NCI-H2227 (cell line): ENCODE measurements around the gene C5.

Source experiments
- DNase-seq: peaks from one replicate; lab custom pipeline; 2025; ENCODE audit not compliant: unreplicated experiment; lab: John Stamatoyannopoulos, UW

C5 gene

DNA sequence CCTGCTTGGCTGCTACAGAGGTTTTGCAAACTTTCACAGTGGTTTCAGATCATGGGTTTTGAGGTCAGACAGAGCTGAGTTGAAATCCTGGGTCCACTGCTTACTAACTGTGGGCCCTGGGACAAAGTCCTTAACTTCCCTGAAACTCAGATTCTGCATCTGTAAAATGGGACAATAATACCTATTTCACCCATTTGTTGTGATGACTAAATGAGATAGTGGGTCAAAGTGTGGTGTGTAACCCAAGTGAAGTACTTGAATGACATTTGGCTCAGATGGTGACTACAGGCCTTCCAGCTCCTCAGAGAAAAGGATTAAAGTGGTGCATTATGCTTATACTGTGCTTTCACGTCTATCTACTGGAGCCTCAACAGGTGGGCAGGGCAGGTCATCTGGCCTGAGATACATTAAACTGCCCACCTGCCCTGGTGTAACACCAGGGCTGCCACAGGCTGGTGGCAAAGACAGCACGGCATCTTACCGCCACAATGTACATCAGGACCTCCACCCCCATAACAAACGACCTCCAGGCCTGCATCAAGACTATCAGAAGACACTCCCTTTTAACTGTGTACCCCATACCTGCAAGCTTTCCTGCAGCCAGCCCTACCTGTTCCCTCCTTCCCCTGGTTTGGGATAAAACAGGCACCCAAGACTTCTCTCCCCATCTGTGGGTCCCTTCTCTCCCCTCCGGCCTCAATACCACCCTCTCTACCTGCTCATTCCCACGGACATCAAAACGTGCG lies 122.6 kb downstream of the C5 start:
- no peak for DNase-seq

DNA sequence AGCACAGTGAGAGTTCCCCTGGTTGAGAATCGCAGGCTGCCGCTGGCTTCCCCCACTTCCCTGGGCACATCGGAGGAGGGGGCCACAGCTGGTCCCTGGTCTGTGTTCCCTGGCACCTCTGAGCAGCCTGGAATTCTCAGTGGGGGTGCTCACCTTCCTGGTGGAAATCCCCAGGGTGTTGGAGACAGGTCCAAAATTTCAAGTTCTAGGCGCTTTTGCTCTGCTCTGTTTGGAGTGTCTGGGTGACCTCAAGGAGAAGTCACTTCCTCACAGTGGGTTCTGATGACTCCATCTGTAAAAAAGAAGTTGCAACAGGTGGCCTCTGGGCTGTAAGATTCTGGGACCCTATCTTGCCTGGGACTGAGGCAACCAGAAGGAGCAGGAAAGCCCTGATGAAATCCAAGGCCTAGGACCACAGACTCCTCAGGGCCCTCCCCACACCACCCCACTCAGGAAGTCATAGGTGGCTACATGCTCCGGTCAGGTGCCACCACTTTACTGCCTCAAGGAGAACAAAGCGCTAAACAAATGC lies 123.6 kb downstream of the C5 start, which contains the start of gene TRAF1:
Gene TRAF1, minus strand, starts transcription at position 400 of the 532 bp plus-strand sequence. CDS start 721 bp downstream, outside the sequence.
- DNase-seq, result no peak

DNA sequence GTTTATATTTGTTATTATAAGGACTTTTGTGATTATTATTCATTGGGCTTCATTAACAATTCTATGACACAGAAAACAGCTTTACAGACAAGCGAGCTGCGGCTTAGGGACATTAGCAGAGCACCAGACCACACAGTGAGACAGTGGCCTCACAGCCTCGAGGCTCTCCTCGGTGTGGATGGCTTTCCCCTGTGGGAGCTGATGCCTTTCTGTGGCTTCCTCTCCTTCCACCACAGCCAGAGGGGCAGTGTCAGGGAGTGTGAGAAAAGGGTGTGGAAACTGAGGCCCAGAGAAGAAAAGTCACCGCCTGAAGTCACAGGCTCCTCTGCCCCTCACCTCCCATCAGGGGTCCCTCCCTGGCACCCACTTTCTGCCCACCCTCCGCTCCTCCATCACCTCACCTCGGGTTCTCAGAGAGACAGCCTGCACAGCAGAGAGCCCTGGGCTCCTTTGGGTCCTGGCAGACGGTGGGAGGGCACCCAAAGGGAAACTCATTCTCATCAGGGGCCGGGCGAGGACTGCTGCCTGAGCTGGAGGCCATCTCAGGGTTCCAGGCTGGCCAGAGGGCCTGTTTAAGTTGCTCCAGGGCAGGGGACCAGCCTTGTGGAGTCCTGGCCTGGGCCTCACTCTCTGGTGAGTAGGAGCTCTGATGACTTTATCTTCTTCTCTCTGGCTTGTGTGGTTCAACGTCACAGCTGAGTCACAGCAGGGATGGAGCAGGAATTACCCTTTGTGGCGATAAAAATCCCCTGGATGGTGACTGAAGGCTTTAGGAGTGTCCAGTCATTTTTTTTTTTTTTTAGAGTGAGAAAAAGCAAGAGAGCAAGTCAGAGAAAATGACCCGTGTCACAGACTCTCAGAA lies 124.3 kb downstream of the C5 start:
- DNase-seq, result no peak

DNA sequence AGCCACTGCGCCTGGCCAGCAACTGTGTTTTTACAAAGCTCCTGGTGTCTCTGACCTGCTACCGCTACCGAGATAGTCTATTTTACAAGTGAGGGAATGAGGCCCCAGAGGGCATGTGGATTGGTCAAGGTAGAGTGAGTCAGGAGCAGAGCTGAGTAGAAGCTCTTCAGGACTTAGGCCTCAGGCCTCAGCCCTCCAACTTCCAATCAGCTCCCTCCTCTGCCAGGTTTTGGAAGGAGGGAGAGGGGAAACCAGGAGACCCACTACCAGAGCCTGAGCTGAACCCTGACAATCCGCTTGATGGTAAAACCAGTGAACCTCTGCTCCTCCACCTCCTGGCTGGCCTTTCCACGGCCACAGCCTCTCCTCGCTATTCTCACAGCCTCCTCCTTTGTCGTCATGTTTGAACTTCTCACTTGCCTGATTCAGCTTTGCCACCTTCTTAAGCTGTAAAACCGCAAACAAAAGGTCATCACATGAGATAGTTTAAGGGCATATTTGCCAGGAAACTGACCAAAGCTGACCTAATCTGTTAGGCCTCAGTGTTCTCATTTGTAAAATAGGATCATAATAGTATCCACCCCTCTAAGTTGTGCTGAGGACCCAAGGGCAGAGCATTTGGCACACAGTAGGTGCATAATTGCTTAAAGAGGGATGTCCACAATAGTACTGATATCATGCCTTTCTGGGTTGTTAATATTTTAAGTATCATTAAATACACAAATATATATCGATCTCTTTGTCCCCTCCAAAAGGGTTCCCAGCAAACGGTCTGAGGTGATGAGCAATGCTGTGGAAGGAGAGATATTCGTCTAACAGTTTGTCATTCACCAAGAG lies 125.2 kb downstream of the C5 start:
- no peak for DNase-seq

DNA sequence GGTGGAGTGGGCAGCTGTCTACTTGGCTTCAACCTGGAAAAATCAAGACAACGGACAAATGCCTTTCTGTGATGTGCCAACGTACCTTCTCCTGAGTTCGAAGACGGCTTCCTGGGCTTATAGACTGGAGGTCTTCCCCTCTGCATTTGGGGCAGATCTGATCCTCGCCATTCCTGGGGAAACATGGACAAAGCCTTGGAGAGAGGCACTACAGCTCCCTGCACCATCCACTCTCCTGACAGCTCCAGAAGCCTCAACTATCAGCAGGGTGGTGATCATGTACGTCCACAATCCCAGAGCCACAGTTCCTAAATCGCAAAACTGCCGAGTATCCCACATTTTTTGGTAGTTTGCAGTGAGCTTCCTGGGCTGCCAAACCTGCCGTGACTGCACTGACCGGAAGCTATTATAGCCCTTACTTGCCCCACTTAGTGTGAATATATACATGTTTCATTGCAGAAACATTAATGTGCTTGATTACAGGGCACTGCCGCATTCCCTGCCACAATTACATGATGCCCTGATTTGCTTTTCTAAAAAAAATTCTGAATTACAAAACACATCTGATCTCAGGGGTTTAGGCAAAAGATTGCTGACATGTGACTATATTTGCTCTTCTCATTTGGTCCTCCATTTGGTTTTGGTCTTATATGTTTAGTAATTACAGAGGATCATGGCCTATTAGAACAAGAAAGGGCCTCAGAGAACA lies 126.3 kb downstream of the C5 start:
- DNase-seq, result no peak

DNA sequence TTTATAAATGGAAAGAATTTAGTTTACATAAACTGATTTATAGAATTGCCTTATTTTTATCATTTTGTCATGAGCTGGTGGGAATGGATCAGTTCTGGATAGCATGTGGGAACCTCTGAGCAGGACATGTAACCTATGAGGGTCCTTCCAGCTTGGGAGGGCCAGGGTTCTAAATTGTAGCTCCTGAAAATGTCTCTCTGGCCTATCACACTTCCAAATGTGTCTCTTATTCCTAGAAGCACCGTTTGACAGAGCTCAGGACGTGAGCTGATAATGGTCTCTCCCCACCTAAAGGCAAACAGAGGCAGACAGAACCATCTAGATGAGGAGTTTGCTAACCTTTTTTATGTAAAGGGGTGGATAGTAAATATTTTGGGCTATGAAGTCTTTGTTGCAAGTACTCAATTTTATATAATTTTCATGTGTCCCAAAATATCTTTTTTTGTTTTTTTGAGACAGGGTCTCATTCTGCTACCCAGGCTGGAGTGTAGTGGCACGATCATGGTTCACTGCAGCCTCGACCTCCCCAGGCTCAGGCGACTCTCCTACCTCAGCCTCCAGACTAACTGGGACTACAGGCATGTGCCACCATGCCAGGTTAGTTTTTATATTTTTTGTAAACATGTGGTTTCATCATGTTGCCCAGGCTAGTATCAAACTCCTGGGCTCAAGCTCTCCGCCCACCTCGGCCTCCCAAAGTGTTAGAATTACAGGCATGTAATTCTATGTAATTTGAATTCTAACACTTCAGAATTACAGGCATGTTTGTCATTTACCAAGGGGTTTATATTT lies 127.5 kb downstream of the C5 start:
- DNase-seq, result no peak

DNA sequence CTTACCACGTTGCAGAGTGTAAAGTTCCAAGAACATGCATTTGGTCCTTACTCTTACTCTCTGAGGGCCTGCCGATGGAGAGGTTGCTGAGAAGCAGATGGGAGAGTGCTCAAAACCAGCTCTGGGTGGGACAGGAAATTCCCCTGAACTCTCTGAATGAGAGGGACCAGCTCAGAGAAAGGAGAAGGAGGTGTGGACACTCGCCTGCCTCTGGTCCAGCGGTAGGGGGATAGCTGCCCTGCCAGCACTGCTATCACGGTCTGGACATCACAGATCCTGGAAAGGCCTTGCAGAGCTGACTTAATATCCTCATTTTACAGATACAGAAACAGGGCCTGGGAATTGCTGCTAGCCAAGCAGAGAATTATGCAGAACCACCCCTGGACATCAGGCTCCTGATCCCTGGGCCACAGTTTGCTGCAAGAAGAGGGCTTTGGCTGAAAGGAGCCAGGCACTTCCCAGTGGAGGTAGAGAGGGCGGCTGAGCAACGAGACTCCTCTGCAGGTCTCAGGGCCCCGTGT lies 128.4 kb downstream of the C5 start:
- DNase-seq, result no peak

DNA sequence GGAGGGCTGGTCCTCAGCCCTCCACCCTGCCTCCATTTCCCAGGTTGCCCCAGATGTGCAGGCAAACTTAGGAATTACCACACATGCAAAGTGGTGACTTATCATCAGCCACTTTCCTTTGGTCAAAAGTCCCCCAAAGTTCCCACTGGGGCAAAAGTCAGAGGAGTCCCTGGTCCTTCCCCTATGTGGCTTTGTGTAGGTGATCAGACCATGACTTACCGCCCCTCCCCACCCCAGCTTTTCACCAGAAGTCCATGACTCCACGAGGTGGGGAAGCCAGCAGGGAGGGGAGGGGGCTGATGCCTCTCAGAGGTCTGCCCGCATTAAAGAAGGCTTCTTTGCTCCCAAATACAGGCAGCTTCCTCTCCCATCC lies 129.3 kb downstream of the C5 start:
- no peak for DNase-seq

DNA sequence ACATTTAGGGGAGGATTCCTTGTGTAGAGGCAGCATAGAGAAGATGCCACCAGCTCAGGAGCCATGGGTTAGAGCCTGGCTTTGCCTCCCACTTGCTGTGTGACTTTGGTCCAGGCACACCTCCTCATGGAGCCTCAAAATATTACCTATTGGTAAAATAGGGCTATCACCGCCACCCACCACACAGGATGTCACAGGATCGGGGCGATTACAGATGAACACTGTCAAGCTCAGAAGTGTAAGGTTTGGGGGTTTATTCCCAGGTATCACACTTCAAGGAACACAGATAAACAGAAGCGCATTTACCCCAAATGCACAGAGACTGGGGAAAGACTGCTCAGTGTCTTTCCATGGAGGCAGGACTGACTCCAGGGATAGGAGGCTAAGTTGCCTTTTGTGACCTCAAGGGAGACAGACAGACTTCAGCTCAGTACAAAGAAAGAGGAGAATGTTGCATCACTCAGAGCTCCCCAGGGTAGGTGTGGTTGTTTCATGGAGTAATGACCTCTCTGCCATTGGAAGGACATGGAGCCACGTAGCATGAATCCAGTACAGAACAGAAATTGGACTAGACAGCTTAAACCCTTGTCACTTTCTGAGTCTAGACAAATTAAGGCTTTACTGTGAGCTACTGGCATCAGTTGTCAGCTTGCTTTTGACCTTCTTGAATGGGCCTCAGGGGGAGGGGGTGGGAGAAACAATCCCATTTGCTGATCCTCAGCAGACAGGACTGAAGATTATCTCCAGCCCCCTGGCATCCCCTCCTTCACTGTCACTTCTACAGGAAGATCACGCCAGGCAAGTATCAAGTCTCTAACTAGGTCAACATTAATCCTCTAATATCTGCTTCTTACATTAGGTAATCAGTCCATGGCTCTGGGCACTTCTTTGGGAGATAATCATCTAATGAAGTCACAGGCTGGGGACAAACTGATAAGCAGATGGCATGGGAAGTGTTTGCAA lies 130.0 kb downstream of the C5 start:
- no peak for DNase-seq

DNA sequence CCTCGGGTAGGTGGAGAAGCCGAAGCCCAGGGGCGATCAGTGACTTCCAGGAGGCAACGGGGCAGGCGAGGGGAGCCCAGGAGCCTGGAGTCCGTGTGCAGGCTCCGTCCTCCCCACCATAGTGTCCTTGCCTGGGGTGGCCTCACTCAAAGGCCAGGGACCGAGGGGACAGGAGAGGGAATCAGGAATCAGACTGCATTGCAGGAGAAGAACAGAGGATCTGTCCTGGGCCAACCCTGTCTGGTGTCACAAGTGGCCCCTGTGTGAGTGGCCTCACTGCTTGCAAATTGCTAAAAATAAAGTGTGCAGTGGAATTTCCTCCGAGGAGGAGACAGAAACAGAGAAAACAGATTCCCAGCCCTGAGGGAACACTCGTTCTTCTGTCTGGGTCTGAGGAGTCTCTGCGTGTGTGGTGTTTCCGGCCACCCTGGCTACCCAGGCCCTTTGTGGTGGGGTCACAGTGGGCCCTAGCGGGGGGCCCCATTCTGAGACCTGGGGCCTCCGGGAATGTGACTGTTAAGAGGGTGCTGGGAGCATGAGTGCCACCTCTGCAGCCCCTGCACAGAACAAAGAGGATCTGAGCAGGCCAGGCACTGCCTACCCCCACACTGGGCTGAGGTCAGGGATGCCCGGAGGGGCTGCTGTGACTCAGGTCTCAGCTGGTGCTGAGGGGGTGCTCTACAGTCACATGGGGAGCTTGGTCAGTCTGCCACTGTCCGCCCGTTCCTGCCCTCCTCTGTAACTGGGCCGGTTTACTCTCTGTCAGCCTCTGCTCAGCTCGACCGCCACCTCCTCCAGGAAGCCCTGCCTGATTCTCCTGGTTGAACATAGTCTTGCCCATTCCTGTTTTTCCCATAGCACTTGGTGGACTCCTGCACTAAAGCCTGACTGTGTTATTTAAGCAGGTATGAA lies 130.9 kb downstream of the C5 start:
- no peak for DNase-seq

DNA sequence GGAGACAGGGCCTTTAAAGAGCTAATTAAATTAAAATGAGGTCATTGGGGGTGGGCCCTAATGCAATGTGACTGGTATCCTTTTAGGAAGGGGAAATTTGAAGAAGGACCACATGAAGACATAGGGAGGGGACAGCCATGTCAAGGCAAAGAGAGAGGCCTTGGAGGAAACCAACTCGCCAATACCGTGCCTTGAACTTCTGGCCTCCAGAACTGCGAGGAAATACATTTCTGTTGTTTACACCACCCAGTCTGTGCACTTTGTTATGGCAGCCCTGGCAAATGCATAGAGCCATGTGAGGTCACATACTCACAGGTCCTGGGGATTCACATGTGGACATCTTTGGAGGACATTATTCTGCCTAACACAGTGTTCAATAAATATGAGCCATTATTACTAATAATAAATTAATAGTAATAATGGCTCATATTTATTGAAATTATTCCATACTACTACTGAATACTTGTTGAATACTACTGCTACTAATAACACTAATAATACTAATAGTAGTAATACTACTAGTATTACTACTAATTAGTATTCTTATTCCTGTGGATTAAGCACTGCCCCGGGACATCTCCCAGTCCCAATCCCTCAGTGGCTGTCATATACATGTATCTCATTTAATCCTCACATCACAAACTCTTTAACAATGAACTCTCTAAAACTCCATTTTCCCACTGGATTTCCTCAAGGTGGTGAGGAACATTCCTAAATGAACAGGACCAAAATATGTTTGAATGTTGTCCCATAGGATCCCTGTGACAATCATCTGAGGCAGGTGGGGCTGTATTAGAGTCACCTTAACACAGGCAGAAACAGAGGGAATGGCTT lies 131.9 kb downstream of the C5 start:
- DNase-seq, result no peak

DNA sequence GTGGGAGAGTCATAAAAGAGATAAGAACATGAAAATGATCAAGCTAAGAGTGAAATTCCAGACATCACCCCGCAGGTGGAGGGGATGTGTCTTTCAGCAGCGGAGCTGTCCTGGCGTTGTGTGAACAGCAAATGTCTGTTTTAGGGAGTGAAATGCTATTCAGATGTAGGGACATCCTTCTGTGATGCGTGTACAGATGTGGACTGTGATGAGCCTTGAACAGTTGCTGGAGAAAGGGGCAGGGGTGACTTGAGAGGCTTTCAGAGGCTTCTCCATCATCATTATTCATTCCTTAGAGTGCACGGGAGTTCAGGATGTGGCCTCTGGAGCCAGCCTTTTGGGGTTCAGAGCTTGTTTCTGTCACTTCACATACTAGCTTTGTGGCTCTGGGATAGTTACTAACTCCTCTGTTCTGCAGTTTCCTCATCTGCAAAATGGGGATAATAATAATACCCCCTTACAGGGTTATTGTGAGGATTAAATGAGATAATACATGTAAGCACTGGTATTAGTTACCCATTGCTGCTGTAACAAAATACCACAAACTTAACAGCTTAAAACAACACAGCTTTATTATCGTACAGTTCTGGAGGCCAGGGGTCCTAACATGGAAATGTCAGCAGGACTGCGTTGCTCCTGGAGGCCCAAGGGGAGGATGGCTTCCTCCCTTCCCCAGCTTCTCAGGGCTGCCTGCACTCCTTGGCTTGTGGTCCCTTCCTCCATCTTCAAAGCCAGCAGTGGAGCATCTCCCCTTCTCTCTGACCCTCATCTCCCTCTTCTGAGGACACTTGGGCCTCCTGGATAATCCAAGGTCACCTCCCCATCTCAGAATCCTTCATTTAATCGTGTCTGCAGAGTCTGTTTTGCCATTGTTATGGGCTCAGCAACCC lies 132.8 kb downstream of the C5 start:
- no peak for DNase-seq

DNA sequence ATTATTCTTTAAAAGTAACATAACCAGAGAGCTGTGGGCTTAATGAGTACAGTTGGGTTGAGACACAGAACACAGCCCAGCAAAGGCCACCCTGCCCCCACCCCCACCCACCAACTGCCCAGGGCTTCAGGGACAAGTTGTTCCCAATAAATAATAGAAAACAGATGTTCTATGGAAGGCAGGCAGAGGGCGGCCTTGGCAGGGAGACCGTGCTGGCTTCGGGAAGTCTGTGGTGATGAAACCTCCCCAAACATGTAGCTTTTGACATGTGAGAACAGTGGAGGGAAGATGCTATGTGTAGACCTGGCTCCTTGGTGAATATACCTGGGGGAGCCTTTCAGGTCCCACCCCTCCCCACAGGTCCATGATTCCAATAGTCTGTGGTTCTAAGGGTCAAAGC lies 133.5 kb downstream of the C5 start:
- DNase-seq, result no peak

DNA sequence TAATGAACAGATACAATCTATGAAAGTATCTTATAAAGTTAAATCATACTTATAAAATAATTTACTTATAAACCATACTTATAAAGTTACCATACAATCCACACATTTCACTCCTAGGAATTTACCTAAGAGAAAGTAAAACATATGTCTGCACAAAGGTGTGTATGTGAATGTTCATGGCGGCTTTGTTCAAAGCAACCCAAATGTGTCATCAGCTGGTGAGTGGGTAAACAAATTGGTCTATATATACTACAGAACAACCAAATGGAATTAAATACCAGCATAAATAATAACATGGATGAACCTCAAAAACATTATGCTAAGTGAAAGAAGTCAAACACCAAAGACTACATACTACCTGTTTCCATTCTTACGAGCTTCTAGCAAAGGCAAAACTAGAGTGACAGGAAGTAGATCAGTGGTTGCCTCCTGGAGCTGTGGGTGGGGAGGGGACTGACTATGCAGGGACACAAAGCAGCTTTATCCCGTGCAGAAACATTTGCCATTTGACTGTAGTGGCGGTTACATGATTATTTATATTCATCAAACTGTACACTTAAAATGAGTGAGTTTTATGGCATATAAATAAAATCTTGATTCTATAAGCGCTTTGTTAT lies 134.1 kb downstream of the C5 start:
- no peak for DNase-seq

DNA sequence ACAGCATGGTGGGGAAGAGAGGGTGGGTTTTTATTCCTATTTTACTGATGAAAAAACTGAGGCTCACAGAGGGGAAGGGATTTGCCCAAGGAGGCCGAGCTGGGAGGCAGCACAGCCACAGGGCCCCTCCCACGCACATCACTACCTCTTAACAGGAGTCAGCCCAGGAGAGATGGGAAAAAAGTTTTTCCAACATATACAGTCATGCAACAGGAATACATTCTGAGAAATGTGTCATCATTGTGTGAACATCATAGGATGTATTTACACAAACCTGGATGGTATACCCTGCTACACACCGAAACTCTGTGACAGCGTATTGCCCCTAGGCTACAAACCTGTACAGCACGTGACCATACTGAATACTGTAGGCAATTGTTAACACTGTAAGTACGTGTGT lies 135.1 kb downstream of the C5 start:
- no peak for DNase-seq
